Karpas-422 (cell line): ENCODE data around the gene PRMT1. TPM values are rescaled to one million over a fixed set of nuclear protein-coding genes. Genes with fewer than 3 reads are reported as not detected.
"Not testable (repeated sequence)": the region's sequence is repeated elsewhere in the genome, so short reads cannot be mapped to it uniquely, and the experiment has no call there.

Source experiments
- DNase-seq: peaks from one replicate; pipeline ENCODE4 v3.0.0-alpha.2; 2015
- H2AFZ ChIP-seq: fragments of 200-600 bp; sonication (generic); 2 replicates; pipeline ENCODE4 v1.6.1; 2014; ENCODE audit warnings: antibody characterized with exemption, low read length, mixed read lengths
- H3K27ac ChIP-seq: fragments of 200-600 bp; sonication (generic); 2 replicates; pipeline ENCODE4 v1.5.1; 2014; ENCODE audit warnings: mild to moderate bottlenecking, low read length, moderate library complexity
- H3K27me3 ChIP-seq: fragments of 200-600 bp; sonication (generic); 2 replicates; pipeline ENCODE4 v1.6.1; 2014; ENCODE audit warnings: low read length, mixed read lengths
- H3K36me3 ChIP-seq: fragments of 200-600 bp; sonication (generic); 2 replicates; pipeline ENCODE4 v1.6.1; 2014; ENCODE audit warnings: low read length, mixed read lengths; ENCODE audit not compliant: insufficient read depth
- H3K4me1 ChIP-seq: fragments of 200-600 bp; sonication (generic); 2 replicates; pipeline ENCODE4 v1.6.1; 2014; ENCODE audit warnings: mild to moderate bottlenecking, low read length, mixed read lengths
- H3K4me2 ChIP-seq: fragments of 200-600 bp; sonication (generic); 2 replicates; pipeline ENCODE4 v1.6.1; 2014; ENCODE audit warnings: low read length, low read depth, mild to moderate bottlenecking; ENCODE audit not compliant: poor library complexity, severe bottlenecking
- H3K4me3 ChIP-seq: fragments of 200-600 bp; sonication (generic); 2 replicates; pipeline ENCODE4 v1.5.1; 2014; ENCODE audit warnings: mild to moderate bottlenecking, antibody characterized with exemption, low read length, mixed read lengths
- H3K79me2 ChIP-seq: fragments of 200-600 bp; sonication (generic); 2 replicates; pipeline ENCODE4 v1.6.1; 2014; ENCODE audit warnings: mild to moderate bottlenecking, low read length, mixed read lengths
- H3K9ac ChIP-seq: fragments of 200-600 bp; sonication (generic); 2 replicates; pipeline ENCODE4 v1.6.0; 2014; ENCODE audit warnings: low read length
- H3K9me2 ChIP-seq: fragments of 200-600 bp; sonication (generic), shearing (Covaris generic); replicated peaks from 2 replicates; pipeline ENCODE4 v1.6.0; 2014; ENCODE audit warnings: mild to moderate bottlenecking, low read length, moderate library complexity; ENCODE audit not compliant: insufficient read depth
- H3K9me3 ChIP-seq: fragments of 300-700, 200-600 bp; sonication (generic); 2 replicates; pipeline ENCODE4 v1.6.1; 2014; ENCODE audit warnings: low read length, mixed read lengths
- H4K20me1 ChIP-seq: fragments of 200-600 bp; sonication (generic); 2 replicates; pipeline ENCODE4 v1.6.1; 2014; ENCODE audit warnings: mild to moderate bottlenecking, antibody characterized with exemption, low read length, low read depth; ENCODE audit not compliant: insufficient read depth
- small RNA-seq: library from RNA; depleted of rRNA; stranded (forward); fragments of <200 nt; gene quantifications from one replicate; pipeline ENCODE3, GENCODE V24; 2014
- total RNA-seq: library from RNA; depleted of rRNA; stranded (reverse); fragments of >200 nt; shearing (Covaris generic); gene quantifications from 2 replicates; pipeline ENCODE4 v1.2.3, GENCODE V29; 2014; ENCODE audit warnings: low replicate concordance; rRNA removed

PRMT1 gene
- total RNA-seq, 1 experiment from 2014 or later: 293 TPM

DNA sequence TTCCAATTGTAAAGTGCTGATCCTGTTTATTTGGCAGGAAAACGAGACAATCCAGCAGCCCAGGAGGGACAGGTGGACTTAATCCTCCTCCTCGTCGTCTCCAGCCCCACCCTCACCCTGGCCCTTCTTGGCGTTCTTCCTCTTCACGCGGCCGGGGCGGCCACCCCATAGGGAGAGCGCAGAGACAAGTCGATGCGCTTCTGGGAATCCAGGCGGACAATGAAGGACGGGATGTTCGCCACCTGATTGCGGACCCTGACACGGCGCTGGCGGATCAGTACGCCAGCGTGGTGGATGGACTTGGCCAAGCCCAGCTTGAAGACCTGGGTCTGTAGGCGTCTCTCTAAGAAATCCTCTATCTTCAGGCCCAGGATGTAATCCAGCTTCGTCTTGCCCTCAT lies 42.3 kb downstream of the PRMT1 start:
- not testable (repeated sequence) for H3K79me2 ChIP-seq, H3K27me3 ChIP-seq, H3K9me2 ChIP-seq, H3K9ac ChIP-seq, DNase-seq, H4K20me1 ChIP-seq, H3K27ac ChIP-seq, H3K4me2 ChIP-seq, H2AFZ ChIP-seq, H3K4me3 ChIP-seq, H3K36me3 ChIP-seq, H3K4me1 ChIP-seq, H3K9me3 ChIP-seq

DNA sequence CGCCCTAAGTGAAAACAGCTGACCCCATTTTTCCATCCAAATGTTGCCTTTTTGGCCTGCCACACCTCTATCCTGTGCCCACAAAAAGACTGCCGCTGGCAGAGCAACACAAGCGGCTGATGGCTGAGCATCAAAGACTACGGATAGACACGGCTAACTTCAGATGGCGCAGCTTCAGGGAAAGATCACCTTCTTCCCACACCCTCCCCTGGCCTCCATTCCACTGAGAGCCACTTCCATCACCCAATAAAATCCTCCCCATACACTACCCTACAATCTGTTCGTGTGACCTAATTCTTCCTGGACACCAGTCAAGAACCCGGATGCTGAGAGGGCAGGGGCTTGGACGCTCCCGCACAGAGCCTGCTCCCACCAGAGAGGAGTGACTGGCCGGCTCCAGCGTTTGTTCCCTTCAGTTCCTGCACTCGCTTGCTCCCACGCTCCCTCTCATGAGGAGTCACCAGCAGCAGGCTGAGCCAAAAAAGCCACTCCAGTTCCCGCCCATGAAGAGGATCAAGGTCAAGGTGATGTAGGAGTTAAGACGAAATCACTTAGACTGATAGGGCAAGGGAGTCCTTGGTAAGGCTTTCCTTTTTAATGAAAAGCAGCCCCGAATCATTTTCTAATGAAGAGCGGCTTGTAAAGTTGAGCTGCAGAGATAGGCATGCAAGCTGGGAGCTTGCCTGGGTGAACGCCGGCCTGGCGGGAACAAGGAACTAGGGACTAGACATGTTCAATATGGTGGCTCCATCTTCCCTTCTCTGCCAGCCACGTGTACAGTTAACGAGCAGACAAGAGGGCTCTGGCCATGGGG lies 50.4 kb downstream of the PRMT1 start:
- Histone ChIP-seq H3K9me3 (no peaks in the 10 kb centered on the region), H3K27ac (no peak overlapping the region), H3K9me2 (no peaks in the 10 kb centered on the region), H4K20me1 (no peaks in the 10 kb centered on the region), H3K36me3 (no peaks in the 10 kb centered on the region; the same call in 1 of the 2 replicates), H3K9ac (no peak overlapping the region), H3K4me2 (no peak overlapping the region), H3K27me3 (no peaks in the 10 kb centered on the region), H3K4me3 (no peak overlapping the region), H3K4me1 (no peaks in the 10 kb centered on the region), H2AFZ (no peak overlapping the region), H3K79me2 (no peaks in the 10 kb centered on the region)
- no peak for DNase-seq

DNA sequence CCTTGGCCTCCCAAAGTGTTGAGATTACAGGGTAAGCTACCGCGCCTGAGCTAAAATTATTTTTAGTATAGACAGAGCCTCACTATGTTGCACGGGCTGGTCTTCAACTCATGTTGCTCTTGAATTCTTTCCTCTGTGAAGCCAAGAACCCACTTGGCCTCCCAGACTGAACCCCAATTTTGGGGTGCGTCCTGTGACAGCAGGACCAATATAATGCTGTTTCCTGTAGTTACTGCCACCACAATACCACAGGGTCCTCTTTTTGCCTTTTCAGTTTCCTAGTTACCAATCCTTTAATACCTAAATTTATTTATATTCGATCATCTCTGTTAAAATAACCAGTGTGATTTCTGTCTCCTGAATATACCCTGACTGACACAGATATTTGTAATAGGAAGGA lies 53.1 kb downstream of the PRMT1 start:
- H3K27ac ChIP-seq: no peak overlapping the region
- H3K9me3 ChIP-seq: no peaks in the 10 kb centered on the region
- no peak overlapping the region for H3K9ac ChIP-seq
- H3K4me3 ChIP-seq: no peak overlapping the region
- no peaks in the 10 kb centered on the region for H3K4me1 ChIP-seq
- H4K20me1 ChIP-seq: no peaks in the 10 kb centered on the region
- no peak overlapping the region for H2AFZ ChIP-seq
- no peaks in the 10 kb centered on the region for H3K36me3 ChIP-seq
- DNase-seq: no peak
- H3K4me2 ChIP-seq: no peak overlapping the region
- H3K27me3 ChIP-seq: no peaks in the 10 kb centered on the region
- H3K9me2 ChIP-seq: no peaks in the 10 kb centered on the region
- no peaks in the 10 kb centered on the region for H3K79me2 ChIP-seq

Small RNAs within 50 kb of the gene (small RNA-seq; reads per million reads assigned to genes)
- not detected for gene MIR5088

Other genes starting within 250 kb of the PRMT1 start
- gene SLC17A7, start 235.7 kb upstream of the PRMT1 start, total RNA-seq: 0.47 and 0.63 TPM in 2 replicates
- 163 and 223 TPM in 2 replicates for gene PIH1D1, start 225.5 kb upstream of the PRMT1 start, total RNA-seq
- gene ALDH16A1, start 224.0 kb upstream of the PRMT1 start, total RNA-seq: 15.9 and 83.3 TPM in 2 replicates
- gene FLT3LG, start 203.1 kb upstream of the PRMT1 start, total RNA-seq: 18.8 and 19.3 TPM in 2 replicates
- gene RPL13A, start 189.7 kb upstream of the PRMT1 start, total RNA-seq: 6,359 and 8,659 TPM in 2 replicates
- gene RPS11, start 180.8 kb upstream of the PRMT1 start, total RNA-seq: 6,857 and 9,247 TPM in 2 replicates
- gene FCGRT, start 164.6 kb upstream of the PRMT1 start, total RNA-seq: 1.8 and 3.5 TPM in 2 replicates
- gene RCN3, start 149.3 kb upstream of the PRMT1 start, total RNA-seq: 0.22 TPM in 1 of 2 replicates, not detected in the other
- gene NOSIP, start 96.7 kb upstream of the PRMT1 start, total RNA-seq: 68.5 and 136 TPM in 2 replicates
- 1.3 and 3.8 TPM in 2 replicates for gene PRRG2, start 96.0 kb upstream of the PRMT1 start, total RNA-seq
- gene PRR12, start 86.1 kb upstream of the PRMT1 start, total RNA-seq: 8.7 and 12.8 TPM in 2 replicates
- gene RRAS, start 37.1 kb upstream of the PRMT1 start, total RNA-seq: 0.22 and 1.8 TPM in 2 replicates
- gene SCAF1, start 35.1 kb upstream of the PRMT1 start, total RNA-seq: 8.3 and 19.6 TPM in 2 replicates
- gene IRF3, start 11.4 kb upstream of the PRMT1 start, total RNA-seq: 78.2 and 293 TPM in 2 replicates
- gene BCL2L12, start 11.3 kb upstream of the PRMT1 start, total RNA-seq: 25.6 and 35.4 TPM in 2 replicates
- gene ADM5, start 12.3 kb downstream of the PRMT1 start, total RNA-seq: 4.0 and 12.0 TPM in 2 replicates
- 0.26 and 1.3 TPM in 2 replicates for gene CPT1C, start 13.8 kb downstream of the PRMT1 start, total RNA-seq
- 5.7 and 17.9 TPM in 2 replicates for gene TSKS, start 86.0 kb downstream of the PRMT1 start, total RNA-seq
- 32.4 and 54.7 TPM in 2 replicates for gene AP2A1, start 89.7 kb downstream of the PRMT1 start, total RNA-seq
- 15.8 and 38.3 TPM in 2 replicates for gene FUZ, start 136.0 kb downstream of the PRMT1 start, total RNA-seq
- gene MED25, start 141.0 kb downstream of the PRMT1 start, total RNA-seq: 37.8 and 40.5 TPM in 2 replicates
- gene PTOV1, start 173.9 kb downstream of the PRMT1 start, total RNA-seq: 67.8 and 114 TPM in 2 replicates
- 49.4 and 101 TPM in 2 replicates for gene PNKP, start 190.3 kb downstream of the PRMT1 start, total RNA-seq
- 8.2 and 8.9 TPM in 2 replicates for gene AKT1S1, start 200.1 kb downstream of the PRMT1 start, total RNA-seq
- gene TBC1D17, start 200.4 kb downstream of the PRMT1 start, total RNA-seq: 13.6 and 17.8 TPM in 2 replicates
- not detected in 2 replicates for gene IL4I1, start 219.6 kb downstream of the PRMT1 start, total RNA-seq